ENCODE results near the gene MRPS24. TPM values are rescaled to one million over a fixed set of nuclear protein-coding genes. Genes with fewer than 3 reads are reported as not detected.

MRPS24 gene
- total RNA-seq, 1 experiment from 2014 or later = 224 TPM

DNA sequence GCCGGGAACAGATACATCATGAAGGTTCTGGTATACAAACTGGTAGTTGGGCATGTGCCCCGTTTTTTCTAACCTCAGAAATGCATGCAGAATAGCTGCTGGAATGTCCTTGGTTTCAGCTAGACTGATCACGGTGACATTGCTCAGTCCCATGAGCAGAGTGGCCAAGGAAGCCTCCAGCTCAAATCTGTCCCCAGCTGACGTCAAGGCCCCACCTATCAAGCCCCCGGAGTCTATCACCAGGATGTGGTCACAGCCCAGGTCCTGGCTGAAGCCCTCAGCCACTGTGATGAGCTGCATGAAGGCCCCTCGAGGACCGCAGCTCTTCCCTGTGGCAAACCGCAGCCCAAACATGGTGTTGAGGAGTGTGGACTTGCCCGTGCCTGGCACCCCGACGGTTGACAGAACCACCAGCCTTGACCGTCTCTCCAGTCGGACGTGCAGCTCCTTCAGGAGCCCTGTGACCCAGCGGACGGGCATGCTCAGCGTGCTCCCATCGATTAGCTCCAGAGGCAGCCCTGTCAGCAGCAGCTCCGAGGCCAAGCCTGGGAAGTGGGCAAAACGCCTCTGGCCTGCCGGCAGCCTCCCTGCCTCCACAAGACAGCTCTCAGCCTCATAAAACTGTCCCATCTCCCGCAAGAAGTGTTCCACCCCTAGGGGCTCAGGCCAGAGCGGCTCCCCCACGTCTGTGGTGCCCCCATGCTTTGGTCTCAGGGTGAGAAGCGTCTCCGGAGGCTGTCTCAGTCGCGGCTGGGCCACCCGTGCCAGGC lies 7.8 kb upstream of the MRPS24 start:
- intact Hi-C loops (cut with micrococcal nuclease; ENCODE audit: unreplicated experiment) = no loop called here
- ChIA-PET POLR2A (interaction anchor here (0.6 kb wide), 1 partner anchor 74 kb away, joined by 3 read pairs; no protein-coding TSS in a partner anchor), CTCF (no interaction called here)
- no peaks in the 10 kb centered on the region for H3K27me3 ChIP-seq (ENCODE audit: control insufficient read depth, insufficient read depth, low read length)
- BruUV-seq (replicated peaks) = no TSS peak
- TF ChIP-seq, protein P1, sequence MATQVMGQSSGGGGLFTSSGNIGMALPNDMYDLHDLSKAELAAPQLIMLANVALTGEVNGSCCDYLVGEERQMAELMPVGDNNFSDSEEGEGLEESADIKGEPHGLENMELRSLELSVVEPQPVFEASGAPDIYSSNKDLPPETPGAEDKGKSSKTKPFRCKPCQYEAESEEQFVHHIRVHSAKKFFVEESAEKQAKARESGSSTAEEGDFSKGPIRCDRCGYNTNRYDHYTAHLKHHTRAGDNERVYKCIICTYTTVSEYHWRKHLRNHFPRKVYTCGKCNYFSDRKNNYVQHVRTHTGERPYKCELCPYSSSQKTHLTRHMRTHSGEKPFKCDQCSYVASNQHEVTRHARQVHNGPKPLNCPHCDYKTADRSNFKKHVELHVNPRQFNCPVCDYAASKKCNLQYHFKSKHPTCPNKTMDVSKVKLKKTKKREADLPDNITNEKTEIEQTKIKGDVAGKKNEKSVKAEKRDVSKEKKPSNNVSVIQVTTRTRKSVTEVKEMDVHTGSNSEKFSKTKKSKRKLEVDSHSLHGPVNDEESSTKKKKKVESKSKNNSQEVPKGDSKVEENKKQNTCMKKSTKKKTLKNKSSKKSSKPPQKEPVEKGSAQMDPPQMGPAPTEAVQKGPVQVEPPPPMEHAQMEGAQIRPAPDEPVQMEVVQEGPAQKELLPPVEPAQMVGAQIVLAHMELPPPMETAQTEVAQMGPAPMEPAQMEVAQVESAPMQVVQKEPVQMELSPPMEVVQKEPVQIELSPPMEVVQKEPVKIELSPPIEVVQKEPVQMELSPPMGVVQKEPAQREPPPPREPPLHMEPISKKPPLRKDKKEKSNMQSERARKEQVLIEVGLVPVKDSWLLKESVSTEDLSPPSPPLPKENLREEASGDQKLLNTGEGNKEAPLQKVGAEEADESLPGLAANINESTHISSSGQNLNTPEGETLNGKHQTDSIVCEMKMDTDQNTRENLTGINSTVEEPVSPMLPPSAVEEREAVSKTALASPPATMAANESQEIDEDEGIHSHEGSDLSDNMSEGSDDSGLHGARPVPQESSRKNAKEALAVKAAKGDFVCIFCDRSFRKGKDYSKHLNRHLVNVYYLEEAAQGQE (IDR thresholded peaks at IDR 0.05; ENCODE audit: insufficient read depth in 1 of 2, low read depth in 2 of 2, low read length in 1 of 2) = no peak
- no peak for TF ChIP-seq TCF7L2 (IDR thresholded peaks at IDR 0.05; ENCODE audit: low read depth, low read length)
- TF ChIP-seq, protein P2, sequence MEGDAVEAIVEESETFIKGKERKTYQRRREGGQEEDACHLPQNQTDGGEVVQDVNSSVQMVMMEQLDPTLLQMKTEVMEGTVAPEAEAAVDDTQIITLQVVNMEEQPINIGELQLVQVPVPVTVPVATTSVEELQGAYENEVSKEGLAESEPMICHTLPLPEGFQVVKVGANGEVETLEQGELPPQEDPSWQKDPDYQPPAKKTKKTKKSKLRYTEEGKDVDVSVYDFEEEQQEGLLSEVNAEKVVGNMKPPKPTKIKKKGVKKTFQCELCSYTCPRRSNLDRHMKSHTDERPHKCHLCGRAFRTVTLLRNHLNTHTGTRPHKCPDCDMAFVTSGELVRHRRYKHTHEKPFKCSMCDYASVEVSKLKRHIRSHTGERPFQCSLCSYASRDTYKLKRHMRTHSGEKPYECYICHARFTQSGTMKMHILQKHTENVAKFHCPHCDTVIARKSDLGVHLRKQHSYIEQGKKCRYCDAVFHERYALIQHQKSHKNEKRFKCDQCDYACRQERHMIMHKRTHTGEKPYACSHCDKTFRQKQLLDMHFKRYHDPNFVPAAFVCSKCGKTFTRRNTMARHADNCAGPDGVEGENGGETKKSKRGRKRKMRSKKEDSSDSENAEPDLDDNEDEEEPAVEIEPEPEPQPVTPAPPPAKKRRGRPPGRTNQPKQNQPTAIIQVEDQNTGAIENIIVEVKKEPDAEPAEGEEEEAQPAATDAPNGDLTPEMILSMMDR (IDR thresholded peaks at IDR 0.05) = no peak
- TF ChIP-seq POLR2AphosphoS5 (IDR thresholded peaks at IDR 0.05; ENCODE audit: low read depth, low read length) = no peak
- TF ChIP-seq SIN3A (IDR thresholded peaks at IDR 0.05; ENCODE audit: borderline replicate concordance, insufficient read depth, low read depth, low read length) = no peak
- no peak for ATAC-seq
- no peak overlapping the region for H3K27ac ChIP-seq (ENCODE audit: low read length)
- no peaks in the 10 kb centered on the region for H3K4me1 ChIP-seq (ENCODE audit: control insufficient read depth, insufficient read depth, low read length)
- no peak overlapping the region for H3K4me3 ChIP-seq (ENCODE audit: low read depth in 2 of 2, low read length in 2 of 2)
- H3K9me3 ChIP-seq (ENCODE audit: control insufficient read depth, insufficient read depth, low read depth, low read length) = no peaks in the 10 kb centered on the region
- peaks cover 3% of the 10 kb centered on the region; the same call in 1 of the 2 replicates for H3K36me3 ChIP-seq (ENCODE audit: control insufficient read depth, insufficient read depth, low read length)
- no peak for DNase-seq (ENCODE audit: low read depth, low spot score)
- in situ Hi-C loops (cut with HindIII; ENCODE audit: low pct_unique_long_range_greater_than_20kb, low sequenced_read_pairs) = no loop called here

DNA sequence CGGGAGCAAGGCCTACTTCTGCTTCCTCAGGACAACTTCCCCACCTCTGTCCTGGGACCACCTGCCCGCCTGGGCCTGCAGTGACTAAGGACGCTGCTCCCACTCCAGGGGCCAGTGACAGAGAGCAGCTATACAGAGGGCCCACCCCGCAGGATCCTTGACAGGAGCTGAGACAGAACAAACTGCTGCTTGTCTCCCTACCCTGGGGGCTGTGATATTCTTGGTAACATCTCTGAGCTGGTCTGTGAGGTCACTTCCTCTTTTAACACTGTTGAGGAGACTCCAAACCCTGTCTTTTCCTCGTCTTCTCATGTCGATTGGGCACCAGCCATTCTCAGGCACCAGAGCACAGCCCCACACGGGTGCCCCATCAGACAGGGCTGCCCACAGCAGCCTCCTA lies 6.9 kb upstream of the MRPS24 start:
- no peaks in the 10 kb centered on the region for H3K4me1 ChIP-seq (ENCODE audit: control insufficient read depth, insufficient read depth, low read length)
- CTCF ChIA-PET = no interaction called here
- no peaks in the 10 kb centered on the region for H3K27me3 ChIP-seq (ENCODE audit: control insufficient read depth, insufficient read depth, low read length)
- TSS peak; percentile 41 for BruUV-seq (replicated peaks)
- in situ Hi-C loops (cut with HindIII; ENCODE audit: low pct_unique_long_range_greater_than_20kb, low sequenced_read_pairs) (no loop called here), intact Hi-C loops (cut with micrococcal nuclease; ENCODE audit: unreplicated experiment) (no loop called here)
- no peak overlapping the region for H3K27ac ChIP-seq (ENCODE audit: low read length)
- TF ChIP-seq POLR2AphosphoS5 (IDR thresholded peaks at IDR 0.05; ENCODE audit: low read depth, low read length) (no peak), TCF7L2 (IDR thresholded peaks at IDR 0.05; ENCODE audit: low read depth, low read length) (no peak), SIN3A (IDR thresholded peaks at IDR 0.05; ENCODE audit: borderline replicate concordance, insufficient read depth, low read depth, low read length) (no peak)
- TF ChIP-seq, protein P2 (IDR thresholded peaks at IDR 0.05) = no peak
- TF ChIP-seq, protein P1 (IDR thresholded peaks at IDR 0.05; ENCODE audit: insufficient read depth in 1 of 2, low read depth in 2 of 2, low read length in 1 of 2) = no peak
- DNase-seq (ENCODE audit: low read depth, low spot score) (no peak), ATAC-seq (no peak)
- POLR2A ChIA-PET = no interaction called here
- H3K9me3 ChIP-seq (ENCODE audit: control insufficient read depth, insufficient read depth, low read depth, low read length) = no peaks in the 10 kb centered on the region
- no peak overlapping the region for H3K4me3 ChIP-seq (ENCODE audit: low read depth in 2 of 2, low read length in 2 of 2)
- H3K36me3 ChIP-seq (ENCODE audit: control insufficient read depth, insufficient read depth, low read length) = peaks cover 3% of the 10 kb centered on the region; the same call in 1 of the 2 replicates
